Ecto neural progenitor cell (in vitro differentiated cells): Measurements from ENCODE around the gene B3GNT7.
"Not testable (repeated sequence)": the region's sequence is repeated elsewhere in the genome, so short reads cannot be mapped to it uniquely, and the experiment has no call there.

Experiments used
- DNase-seq: peaks from one replicate; pipeline ENCODE4 v3.0.0-alpha.2; 2018; ENCODE audit warnings: low spot score

B3GNT7 gene

GRCh38 chr2:231385429-231385828, 10.1 kb upstream of the B3GNT7 start:
- DNase-seq, result no peak

DNA sequence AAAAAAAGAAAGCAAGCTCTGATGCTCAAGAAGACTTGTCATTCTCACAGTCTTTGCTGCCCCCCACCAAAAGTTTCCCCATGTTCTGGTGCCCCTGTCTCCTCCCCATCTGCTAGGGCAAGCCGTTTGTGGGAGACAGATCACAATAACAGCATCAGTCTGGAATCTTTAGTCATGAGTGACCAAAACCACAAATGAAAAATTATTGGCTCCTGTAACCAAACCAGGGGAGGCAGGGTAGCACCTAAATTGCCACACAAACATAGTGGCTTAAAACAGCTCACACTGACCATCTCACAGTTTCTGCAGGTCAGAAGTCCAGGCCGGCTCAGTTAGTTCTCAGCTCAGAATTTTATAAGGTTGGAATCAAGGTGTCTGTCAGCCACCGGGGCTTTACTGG, 9.1 kb upstream of the B3GNT7 start:
- DNase-seq, result no peak

GRCh38 chr2:231387904-231388724, 7.4 kb upstream of the B3GNT7 start:
- DNase-seq, result peak; percentile 45

DNA sequence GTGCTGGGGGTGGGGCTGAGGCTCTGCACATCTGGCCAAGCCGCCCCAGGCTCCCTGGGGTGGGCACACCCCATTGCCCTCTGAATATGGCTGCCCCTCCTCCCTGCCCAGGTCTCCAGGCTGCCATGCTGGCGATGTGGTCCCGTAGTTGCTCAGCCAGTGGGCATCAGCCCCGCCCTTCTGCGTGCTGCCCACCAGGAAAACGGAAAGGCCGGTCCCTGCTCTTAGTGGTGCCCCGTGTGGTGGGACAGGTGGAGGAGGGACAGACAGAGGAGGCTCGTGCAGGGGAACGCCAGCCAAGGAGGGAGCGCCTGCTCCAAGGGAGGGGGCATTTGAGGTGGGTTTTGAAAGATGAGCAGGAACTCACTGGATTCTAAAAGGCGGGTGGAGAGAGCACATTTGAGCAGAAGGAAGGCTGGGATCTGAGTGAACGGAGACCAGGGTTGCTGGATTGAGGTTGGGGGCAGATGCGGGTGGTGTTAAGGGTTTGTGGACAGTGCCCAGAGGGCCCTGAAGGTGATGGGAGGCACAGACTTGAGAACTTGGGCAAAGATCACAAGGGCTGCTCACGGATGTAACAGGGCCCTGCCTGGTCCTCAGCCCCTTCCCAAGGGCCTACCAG, 6.7 kb upstream of the B3GNT7 start:
- DNase-seq, result no peak

DNA sequence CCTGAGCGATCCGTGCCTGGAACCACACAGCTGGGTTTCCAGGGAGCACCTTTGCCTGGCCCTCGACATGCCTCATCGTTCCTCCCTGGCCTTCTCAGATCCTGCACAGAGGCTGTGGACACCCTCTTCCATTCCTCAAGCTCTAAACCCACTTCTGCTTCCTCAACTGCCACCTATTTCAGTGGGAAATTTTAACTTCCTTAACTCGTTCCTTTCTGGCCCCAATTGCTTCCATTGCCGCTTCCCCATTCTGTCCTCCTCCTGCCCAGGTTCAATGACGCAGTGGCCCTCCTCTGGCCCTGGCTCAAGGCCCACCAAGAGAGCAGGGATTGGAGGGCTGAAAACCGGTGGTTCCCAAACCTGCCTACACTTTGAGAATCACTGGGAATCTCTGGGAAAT, 4.8 kb upstream of the B3GNT7 start:
- DNase-seq, result no peak

- no peak for DNase-seq
Observed at GRCh38 chr2:231391981-231392380, 3.5 kb upstream of the B3GNT7 start.

DNA sequence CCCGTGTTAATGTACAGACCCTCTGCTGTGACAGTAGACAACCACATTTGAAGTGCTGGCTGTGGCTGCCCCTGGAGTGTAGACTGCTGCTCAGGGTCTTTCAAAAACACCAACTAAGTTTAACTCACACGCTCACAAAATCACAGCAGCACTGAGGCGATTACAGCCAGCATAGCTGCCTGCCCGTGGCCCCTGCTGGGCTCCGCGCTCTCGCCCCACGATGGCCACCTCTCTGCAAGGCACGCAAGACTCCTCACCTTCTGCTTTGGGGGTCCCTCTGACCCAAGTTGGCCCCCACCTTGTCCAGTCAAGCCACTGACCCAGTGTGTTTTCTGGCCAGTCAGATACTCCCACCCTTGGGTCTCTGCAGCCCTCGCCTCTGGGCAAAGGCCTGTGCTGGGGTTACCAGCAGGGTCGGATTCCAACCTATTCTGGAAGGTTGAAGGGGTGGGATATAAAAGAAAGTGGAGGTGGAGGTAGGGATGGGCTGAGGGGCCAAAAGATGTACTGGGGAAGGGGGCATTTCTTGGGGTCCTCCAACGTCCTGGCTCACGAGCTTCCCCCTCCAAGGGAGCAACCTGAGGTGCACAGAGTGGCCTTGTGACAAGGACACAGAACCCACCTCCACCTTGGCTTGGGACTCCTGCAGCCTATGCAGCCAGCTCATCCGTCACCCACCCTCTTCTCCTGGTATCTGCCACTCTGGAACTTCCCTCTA, 2.9 kb upstream of the B3GNT7 start:
- peak; percentile 45 for DNase-seq

DNA sequence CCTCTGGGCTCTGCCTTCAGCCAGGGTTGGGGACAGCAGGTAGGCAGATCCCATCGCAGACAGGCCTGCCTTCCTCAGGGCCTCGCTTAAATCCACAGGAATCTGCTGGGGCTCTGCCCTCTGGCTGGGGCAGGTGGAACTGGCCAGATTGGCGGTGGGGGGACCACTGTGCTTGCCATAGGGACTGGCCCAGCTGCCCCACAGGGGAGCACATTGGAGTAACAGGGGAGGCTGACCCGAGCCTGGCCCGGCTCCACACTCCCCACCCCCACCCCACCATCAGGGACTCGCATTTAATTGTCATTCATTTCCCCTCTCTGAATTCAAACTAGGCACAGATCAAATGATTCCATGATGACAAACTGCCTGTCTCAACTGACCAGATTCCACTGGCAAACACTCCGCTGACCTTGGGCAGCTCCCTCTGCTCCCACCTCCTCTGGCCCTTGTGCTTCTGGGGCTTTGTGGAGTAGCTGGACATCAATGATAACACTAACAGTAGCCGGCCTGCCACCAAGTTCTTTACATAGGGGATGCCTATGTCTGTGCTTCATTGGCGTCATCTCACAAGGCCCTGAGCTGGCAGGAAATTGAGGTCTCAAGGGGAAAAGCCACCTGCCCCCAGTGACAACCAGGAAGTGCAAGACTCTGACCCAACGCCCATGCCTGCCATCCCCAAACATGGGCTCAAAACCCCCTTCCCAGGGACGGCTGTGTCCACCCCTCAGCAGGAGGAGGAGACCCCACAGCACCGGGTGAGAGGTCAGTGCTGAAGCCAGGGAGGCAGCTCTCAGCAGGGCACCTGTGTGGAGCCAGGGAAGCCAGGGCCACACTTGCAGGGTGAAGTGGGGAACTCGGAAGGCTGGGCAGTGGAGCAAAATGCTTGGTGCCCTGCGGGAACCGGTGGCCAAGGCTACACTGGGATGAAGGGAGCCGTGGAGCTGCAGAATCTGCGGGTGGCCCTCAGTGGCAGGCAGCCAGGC, 2.1 kb upstream of the B3GNT7 start:
- DNase-seq, result peak; percentile 44

- DNase-seq, result peak; percentile 50
Observed at GRCh38 chr2:231394211-231395141, 1.0 kb upstream of the B3GNT7 start.

DNA sequence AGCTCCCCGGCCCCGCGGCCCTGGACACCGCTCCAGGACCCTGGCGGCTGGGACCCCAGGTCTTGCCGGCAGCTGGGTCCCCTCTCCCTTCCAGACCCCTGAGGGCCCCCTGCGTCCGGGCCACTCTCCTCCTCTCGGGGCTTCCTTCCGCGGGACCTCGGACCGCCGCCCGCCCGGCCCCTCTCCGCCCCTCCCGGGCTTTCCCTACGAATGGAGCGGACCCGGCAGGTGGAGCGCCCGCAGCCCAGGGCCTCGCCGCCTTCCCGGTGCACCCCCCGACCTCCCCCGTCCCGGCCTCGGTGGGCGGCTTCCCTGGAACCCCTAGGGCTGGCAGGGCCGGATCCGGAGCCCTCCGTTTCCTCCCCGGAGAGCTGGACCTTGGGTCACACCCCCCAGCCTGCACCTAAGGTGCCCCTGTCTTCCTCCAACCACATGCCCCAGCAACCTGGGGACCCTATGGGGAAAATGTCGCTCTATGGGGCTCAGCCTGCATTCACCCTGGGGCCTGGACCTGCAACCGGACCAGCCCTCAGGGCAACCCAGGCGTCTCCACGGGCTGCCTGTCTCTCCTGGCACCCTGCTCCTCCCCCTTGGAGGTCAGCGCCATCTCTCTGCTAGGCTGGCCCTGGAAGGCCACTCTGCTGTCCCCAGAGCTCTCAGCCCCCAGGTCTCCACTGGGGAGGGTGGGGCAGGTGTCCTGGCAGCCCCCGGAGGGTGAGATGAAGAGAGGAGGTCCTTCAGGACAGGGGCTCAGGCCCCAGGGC, 730 bp downstream of the B3GNT7 start:
- peak; percentile 54 for DNase-seq

DNA sequence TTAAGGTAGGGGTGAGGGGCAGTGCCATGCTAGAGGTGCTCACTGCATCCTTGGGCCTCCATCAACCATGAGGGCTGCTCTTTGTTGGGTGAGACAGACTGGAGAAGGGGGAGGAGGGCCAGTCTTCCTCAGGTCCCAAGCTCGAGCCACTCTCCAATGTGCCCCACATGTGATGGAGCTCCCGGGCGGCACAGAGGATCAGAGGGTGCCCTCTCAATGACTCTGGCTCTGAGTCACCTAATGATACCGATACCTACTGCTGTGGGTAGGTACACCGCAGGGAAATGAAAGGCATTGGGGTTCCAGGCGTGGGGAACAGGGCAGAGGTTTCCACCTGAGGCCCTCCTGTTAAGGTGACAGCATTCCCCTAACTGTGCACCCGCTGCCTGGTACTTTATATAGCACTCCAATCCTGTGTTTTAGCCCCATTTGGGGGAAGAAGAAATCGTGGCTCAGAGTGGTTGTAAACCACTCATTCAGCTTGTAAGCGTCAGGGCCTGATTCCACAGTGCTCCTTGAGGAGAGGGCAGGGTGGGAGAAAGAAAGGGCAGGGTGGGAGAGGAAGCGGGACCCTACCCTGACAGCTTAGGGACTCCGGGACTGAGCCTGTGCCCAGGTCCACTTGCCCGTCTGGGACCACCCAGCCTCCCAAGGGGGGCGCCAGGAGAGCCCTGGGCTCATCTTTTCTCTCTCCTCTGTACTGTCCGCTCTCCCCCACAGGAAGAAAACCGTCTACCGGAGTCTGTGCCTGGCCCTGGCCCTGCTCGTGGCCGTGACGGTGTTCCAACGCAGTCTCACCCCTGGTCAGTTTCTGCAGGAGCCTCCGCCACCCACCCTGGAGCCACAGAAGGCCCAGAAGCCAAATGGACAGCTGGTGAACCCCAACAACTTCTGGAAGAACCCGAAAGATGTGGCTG, 1.8 kb downstream of the B3GNT7 start:
- DNase-seq, result peak; percentile 42

- DNase-seq, result no peak
Observed at GRCh38 chr2:231397928-231398294, 2.4 kb downstream of the B3GNT7 start.

GRCh38 chr2:231398585-231398984, 3.1 kb downstream of the B3GNT7 start:
- DNase-seq, result no peak

DNA sequence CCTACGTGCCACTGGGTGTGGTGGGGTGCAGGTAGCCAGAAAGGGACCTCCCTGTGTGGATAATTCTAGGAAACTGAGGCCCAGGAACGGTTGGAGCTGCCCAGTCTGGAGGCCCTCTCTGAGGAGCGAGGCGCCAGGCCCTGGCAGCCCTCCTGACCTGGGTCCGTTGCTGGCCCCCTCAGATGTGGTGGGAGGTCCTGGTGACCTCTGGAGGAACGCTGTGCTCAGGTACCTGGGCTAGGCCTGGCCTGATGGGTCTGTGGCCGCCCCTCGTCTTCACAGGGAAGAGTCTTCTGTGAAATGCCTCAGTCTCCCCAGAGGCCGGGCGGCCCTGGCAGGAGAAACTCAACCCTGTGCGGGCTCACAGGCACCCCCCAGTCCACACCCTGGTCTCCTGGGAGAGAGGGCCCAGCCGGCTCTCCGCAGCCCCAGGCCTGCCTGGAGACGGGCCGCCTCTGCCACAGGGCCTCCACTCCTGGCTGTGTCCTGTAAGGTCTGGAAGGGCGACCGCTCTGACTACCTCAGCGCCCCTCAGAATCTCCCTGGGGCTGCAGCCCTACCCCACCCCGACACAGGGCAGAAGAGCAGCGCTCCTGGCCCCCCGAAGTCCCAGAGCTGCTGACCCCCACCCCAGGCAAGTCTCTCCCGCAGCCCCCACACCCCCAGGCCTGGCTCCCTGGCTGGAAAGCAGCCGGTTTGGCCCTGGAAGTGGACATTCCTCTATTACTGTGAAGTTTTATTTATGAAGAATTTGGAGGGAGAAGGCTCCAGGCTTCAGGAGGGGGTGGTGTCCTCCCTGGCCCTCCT, 3.7 kb downstream of the B3GNT7 start:
- peak; percentile 42 for DNase-seq

- DNase-seq, result peak; percentile 46
Observed at GRCh38 chr2:231399853-231400680, 4.6 kb downstream of the B3GNT7 start.

DNA sequence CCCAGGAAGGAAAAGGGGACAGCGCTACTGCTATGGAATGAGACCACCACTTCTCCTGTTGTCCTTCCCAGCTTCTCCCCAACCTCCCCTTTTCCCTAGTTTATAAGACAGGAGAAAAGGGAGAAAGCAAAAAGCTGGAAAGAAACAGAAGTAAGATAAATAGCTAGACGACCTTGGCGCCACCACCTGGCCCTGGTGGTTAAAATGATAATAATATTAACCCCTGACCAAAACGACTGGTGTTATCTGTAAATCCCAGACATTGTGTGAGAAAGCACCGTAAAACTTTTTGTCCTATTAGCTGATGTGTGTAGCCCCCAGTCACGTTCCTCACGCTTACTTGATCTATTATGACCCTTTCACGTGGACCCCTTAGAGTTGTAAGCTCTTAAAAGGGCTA, 5.2 kb downstream of the B3GNT7 start:
- DNase-seq, result not testable (repeated sequence)

DNA sequence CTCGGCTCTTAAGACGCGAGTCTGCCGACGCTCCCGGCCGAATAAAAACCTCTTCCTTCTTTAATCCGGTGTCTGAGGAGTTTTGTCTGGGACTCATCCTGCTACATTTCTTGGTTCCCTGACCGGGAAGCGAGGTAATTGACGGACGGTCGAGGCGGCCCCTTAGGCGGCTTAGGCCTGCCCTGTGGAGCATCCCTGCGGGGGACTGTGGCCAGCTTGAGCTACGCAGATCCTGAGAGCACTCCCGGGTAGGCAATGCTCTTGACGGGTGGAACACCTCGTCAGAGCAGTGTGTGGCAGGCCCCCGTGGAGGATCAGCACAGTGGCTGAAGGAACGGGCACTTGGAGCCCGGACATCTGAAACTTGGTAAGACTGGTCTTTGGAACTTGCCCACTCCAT, 5.6 kb downstream of the B3GNT7 start:
- peak; percentile 62 for DNase-seq
